HG02884 (cell line): ENCODE measurements around the gene PHLDB1.
"Not testable (repeated sequence)": the region's sequence is repeated elsewhere in the genome, so short reads cannot be mapped to it uniquely, and the experiment has no call there.

Experiments used
- ATAC-seq: cut with Tn5 transposase; IDR thresholded peaks from one replicate; pipeline ENCODE4 v1.9.1; 2021; ENCODE audit warnings: mild to moderate bottlenecking, moderate library complexity; ENCODE audit not compliant: unreplicated experiment

Gene PHLDB1

GRCh38 chr11:118658429-118659313, 51.3 kb downstream of the PHLDB1 start:
- no peak for ATAC-seq

GRCh38 chr11:118659314-118659952, 52.0 kb downstream of the PHLDB1 start:
- no peak for ATAC-seq

DNA sequence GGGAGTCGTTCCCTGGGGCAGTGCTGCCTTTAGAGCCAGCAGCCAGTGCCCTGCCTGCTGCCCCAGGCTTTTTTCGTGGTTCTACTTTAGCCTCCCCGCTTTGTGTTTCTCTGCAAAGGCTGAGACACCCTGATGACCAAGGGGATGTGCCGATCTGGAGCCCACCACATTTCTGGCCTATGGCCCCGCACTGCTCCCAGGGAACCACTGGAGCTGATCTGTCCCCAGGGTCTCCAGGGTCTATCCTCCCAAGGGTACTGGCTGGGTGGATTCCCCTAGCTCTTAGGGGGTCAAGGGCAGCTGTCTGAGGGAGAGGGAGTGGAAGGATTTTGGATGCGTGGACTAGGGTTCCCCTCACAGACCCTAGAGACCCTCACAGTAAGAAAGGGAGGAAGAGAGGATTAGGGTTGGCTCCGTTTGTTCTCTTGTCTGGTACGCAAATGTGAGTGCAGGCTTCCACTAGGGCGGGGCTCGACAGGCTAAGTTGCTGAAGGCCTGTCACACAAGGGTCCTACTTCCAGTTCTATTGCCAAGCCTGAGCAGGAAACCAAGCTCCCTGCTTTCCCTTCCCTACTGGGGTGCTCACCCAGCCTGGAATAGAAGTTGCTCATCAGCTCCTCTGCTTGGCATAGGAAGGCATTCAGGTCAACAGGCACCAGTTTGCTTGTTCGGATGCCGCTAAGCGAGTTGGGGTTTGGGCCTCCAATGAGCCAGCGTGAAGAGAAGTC, 52.7 kb downstream of the PHLDB1 start:
- ATAC-seq, result no peak

GRCh38 chr11:118660681-118661424, 53.4 kb downstream of the PHLDB1 start:
- ATAC-seq, result no peak

- ATAC-seq, result no peak
Measured at GRCh38 chr11:118661425-118662301, 54.2 kb downstream of the PHLDB1 start.

DNA sequence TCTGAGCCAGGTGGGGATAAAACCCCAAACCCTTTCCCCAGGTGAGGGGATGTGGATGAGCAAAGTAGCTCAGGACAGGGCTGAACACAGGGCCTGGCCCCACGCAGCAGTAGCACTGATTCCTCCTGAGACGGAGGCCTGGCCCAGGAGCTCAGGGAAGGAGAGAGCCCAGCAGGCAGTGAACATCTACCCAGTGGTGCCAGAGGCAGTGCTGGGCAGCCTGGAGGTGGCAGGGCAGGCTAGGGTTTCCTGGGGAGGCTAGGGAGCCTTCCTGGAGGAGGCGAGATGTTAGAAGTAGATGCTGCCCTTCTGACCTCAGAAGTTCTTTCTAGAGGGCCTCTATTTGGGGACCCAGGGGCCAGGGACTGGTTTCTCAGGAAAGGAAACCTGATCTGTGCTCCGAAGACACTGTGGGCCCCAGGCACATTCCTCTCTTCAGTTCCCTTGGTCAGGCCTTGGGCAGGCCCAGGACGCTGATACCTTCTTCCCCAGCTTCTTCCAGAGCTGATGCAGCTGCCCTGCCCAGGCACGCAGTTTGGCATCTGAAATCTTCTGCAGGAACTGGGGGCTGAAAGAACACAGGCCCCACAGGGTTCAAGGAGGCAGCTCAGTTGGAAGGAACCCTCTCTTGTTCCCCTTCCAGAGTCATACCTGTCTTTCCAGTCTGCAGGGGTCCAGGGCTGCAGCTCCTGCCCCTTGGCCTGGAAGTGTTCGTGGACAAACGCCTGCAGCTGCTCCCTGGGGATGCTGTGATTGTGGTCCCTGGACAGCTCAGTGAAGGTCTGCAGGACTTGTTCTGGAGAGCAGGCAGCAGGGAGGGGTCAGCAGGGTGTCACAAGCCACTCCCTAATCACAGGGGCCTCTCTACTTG, 55.2 kb downstream of the PHLDB1 start:
- ATAC-seq, result no peak

DNA sequence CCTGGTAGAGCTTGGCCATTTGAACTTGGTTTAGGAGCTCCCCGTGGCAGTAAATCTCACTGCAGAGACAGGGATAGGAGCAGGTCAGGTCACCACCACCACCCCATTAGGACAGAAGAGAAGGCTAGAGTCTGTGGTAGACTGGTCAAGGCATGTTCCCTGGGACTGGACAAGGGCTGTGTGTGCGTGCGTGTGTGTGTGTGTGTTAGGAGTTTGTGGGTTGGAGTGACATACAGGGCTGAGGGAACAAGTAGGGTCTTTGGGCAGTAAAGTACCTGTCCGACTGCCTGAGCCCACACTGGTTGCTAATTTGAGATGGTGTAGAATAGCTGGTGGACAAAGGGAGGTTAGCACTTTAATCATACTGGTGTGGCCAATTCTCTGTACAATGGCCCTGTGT, 56.0 kb downstream of the PHLDB1 start:
- no peak for ATAC-seq

- no peak for ATAC-seq
Measured at GRCh38 chr11:118663902-118664301, 56.5 kb downstream of the PHLDB1 start.

DNA sequence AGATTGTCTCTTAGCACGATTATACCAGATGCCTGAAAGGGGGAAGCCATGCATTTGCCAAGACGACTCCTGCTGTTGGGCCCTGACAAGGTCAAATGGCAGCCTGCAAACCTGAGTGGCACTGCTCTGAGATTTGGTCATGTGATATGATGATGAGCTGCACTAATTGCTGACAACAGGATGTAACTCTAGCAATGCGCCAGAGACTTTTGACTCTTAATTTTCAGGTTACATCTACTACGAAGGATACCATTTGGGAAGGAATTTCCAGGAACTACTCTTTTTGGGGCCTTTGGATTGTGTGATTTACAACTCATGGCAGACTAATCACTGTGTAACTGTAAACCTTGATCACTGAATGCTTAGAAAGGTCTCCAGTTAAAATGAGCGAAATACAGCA, 59.0 kb downstream of the PHLDB1 start:
- ATAC-seq, result no peak

GRCh38 chr11:118670063-118670462, 62.6 kb downstream of the PHLDB1 start:
- ATAC-seq, result no peak

- no peak for ATAC-seq
Measured at GRCh38 chr11:118671254-118671653, 63.8 kb downstream of the PHLDB1 start.

- no peak for ATAC-seq
Measured at GRCh38 chr11:118672846-118673245, 65.4 kb downstream of the PHLDB1 start.

GRCh38 chr11:118673361-118674081, 66.1 kb downstream of the PHLDB1 start:
- no peak for ATAC-seq

DNA sequence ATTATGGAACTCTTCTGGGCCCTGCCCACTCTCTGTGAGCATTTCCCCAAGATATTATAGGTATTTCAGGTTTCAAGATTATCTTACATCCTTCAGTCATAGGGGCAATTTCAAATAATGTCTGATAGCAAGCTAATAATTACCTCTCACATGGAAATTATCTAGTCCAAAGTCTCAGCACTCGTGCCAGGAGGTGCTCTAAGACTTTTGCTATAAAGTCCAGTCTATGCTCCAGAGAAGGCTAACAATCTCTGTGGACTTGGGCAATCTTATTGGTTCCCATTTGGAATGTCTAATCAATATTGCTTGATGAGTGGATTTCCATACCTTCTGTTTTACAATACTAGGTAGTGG, 66.6 kb downstream of the PHLDB1 start:
- ATAC-seq, result no peak

- no peak for ATAC-seq
Measured at GRCh38 chr11:118677977-118678376, 70.6 kb downstream of the PHLDB1 start.

DNA sequence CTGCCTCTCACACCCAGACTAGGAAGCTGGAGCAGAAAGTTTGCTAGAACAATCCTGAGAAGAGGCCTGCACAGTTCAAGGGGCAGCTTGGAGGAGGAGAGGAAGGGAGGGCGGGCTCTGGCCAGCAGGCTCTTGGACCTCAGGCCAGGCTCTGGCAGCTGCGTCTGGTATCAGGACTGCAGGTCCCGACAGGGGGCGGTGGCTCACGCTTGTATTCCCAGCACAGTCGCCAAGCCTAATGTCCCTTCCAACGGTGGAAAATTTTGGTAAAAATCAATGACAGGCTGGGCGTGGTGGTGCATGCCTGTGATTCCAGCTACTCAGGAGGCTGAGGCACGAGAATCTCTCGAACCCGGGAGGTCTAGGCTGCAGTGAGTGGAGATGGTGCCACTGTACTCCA, 71.5 kb downstream of the PHLDB1 start:
- not testable (repeated sequence) for ATAC-seq

- ATAC-seq, result no peak
Measured at GRCh38 chr11:118679483-118679882, 72.1 kb downstream of the PHLDB1 start, which contains the start of gene TREH. Gene TREH, minus strand, starts transcription at chr11:118679650. Its CDS starts 23 bp downstream, at chr11:118679627.

- ATAC-seq, result no peak
Measured at GRCh38 chr11:118682372-118682771, 75.0 kb downstream of the PHLDB1 start.
